Pancreas (tissue), 10 donors: ENCODE data around the gene PRR19. TPM values are rescaled to one million over a fixed set of nuclear protein-coding genes. Genes with fewer than 3 reads are reported as not detected.

Source experiments
- ATAC-seq, 4 donors: fragments of 200-7000 bp; cut with Tn5 transposase; one replicate each; pipeline versions ENCODE4 v1.8.0 to v1.9.1; 2020; ENCODE audit warnings: mild to moderate bottlenecking in 4 of 4, moderate library complexity in 4 of 4
- DNase-seq, 6 donors: peaks; one replicate each; pipeline ENCODE4 v3.0.0-alpha.2; 2020
- FAIRE-seq: peaks from 2 replicates; lab custom pipeline; 2012; peaks lifted over from hg19 to GRCh38; lab: Jason Lieb, UNC
- H3K27ac ChIP-seq, 4 donors: fragments of 200-600 bp; sonication (generic); 1 replicate in 3 of 4; 2 replicates in 1 of 4; pipeline versions ENCODE4 v1.5.0 to v1.8.0; 2020
- H3K27me3 ChIP-seq, 4 donors: fragments of 200-600 bp; one replicate each; pipeline ENCODE4 v1.8.0; 2021
- H3K36me3 ChIP-seq, 3 donors: fragments of 200-600 bp; sonication (generic) in 1 of 3; one replicate each; pipeline versions ENCODE4 v1.5.0 to v1.8.0; 2020 to 2021
- H3K4me1 ChIP-seq, 3 donors: fragments of 200-600 bp; one replicate each; pipeline ENCODE4 v1.8.0; 2021
- H3K4me3 ChIP-seq, 4 donors: fragments of 200-600 bp; sonication (generic) in 2 of 4; one replicate each; pipeline versions ENCODE4 v1.5.0 to v1.8.0; 2020 to 2021
- H3K9me3 ChIP-seq, 4 donors: fragments of 200-600 bp; one replicate each; pipeline ENCODE4 v1.8.0; 2021
- WGBS, 2 donors: extraction: QIAGEN DNeasy Blood & Tissue Kit; methylation state at CpG; one replicate each; pipeline ENCODE4 v1.1.7; 2013; 5-methylcytosine and 5-hydroxymethylcytosine counted together
- intact Hi-C, 3 donors: fragments of 100-400 bp; cut with DNase I; formaldehyde crosslinking; loops; one replicate each; pipeline versions ENCODE4 v1.11.1 to v1.14.2; 2022
- polyA plus RNA-seq, 2 donors: library from polyadenylated mRNA; stranded (reverse); fragments of 200-250 nt; gene quantifications; one replicate each; pipeline ENCODE4 v1.2.3, GENCODE V29; 2013
- total RNA-seq, 6 donors: library from RNA; stranded (reverse); fragmentation: NEBNext Ultra II Directional in 4 of 6; extraction: Animal tissue kit (Norgen Biotek cat#: 25700) in 4 of 6; gene quantifications; one replicate each; pipeline versions ENCODE4 v1.2.1 to v1.2.4, GENCODE V29; 2021 to 2023
- TF ChIP-seq, protein P1 (sequence below), 4 donors: fragments of 200-600 bp; sonication (generic) in 3 of 4; IDR thresholded peaks; one replicate each; pipeline versions ENCODE4 v1.5.0 to v1.8.0; 2021; ENCODE audit warnings: antibody characterized with exemption in 4 of 4
- donor health status: healthy with polysubstance abuse.
- donor health status: DM: no; HTN: no; CAD: no; lungs with moderate emphysema.
- donor health status: DM: no; HTN: no; CAD: no.
- donor health status: control.
- donor health status: control.
- donor health status: Bipolar disorder and iron deficiency.
- donor health status: DM: yes; HTN: yes; CAD: no.
- donor health status: DM: no; HTN: no; CAD: no.
- donor health status: DM: no; HTN: no; CAD: no.
- donor health status: DM: yes; HTN: yes; CAD: no.

Gene PRR19
- total and polyA plus RNA-seq, 8 donors, result 0.12 to 0.99 (median 0.37) TPM

- FAIRE-seq, result no peak
- Histone ChIP-seq H3K36me3 (no peaks in the 10 kb centered on the region), H3K4me1 (no peaks in the 10 kb centered on the region), H3K27ac (no peak overlapping the region), H3K9me3 (no peaks in the 10 kb centered on the region), H3K27me3 (no peaks in the 10 kb centered on the region), H3K4me3 (no peak overlapping the region)
- intact Hi-C loops, result no loop called here
- no peak for ATAC-seq
- TF ChIP-seq, protein P1, sequence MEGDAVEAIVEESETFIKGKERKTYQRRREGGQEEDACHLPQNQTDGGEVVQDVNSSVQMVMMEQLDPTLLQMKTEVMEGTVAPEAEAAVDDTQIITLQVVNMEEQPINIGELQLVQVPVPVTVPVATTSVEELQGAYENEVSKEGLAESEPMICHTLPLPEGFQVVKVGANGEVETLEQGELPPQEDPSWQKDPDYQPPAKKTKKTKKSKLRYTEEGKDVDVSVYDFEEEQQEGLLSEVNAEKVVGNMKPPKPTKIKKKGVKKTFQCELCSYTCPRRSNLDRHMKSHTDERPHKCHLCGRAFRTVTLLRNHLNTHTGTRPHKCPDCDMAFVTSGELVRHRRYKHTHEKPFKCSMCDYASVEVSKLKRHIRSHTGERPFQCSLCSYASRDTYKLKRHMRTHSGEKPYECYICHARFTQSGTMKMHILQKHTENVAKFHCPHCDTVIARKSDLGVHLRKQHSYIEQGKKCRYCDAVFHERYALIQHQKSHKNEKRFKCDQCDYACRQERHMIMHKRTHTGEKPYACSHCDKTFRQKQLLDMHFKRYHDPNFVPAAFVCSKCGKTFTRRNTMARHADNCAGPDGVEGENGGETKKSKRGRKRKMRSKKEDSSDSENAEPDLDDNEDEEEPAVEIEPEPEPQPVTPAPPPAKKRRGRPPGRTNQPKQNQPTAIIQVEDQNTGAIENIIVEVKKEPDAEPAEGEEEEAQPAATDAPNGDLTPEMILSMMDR (IDR thresholded peaks at IDR 0.05), result no peak
- WGBS, 2 donors, result 61 to 71% methylated on average over 5 of the region's 5 CpGs
- no peak for DNase-seq
Measured at GRCh38 chr19:42312370-42312769, 10.4 kb downstream of the PRR19 start.

- ATAC-seq (peak; percentile 90 to 95 (median 94)), DNase-seq (peak in 4 of 6 donors; percentile 58 to 84 (median 74)), FAIRE-seq (no peak)
- H3K9me3 ChIP-seq, result no peaks in the 10 kb centered on the region
- intact Hi-C loops, result no loop called here
- H3K27me3 ChIP-seq, result no peaks in the 10 kb centered on the region
- WGBS, 2 donors, result 1% methylated on average over 47 to 67 of the region's 67 CpGs
- no peaks in the 10 kb centered on the region for H3K36me3 ChIP-seq
- H3K4me1 ChIP-seq, result no peaks in the 10 kb centered on the region
- TF ChIP-seq, protein P1 (IDR thresholded peaks at IDR 0.05), result no peak
- peak within 1 kb of the TSS; percentile 31 to 64 (median 39) for H3K4me3 ChIP-seq
- no peak within 1 kb of the TSS for H3K27ac ChIP-seq
Measured at GRCh38 chr19:42313096-42313839, 11.3 kb downstream of the PRR19 start, which contains the start of gene TMEM145. TMEM145 (plus strand) TSS chr19:42313309; CDS start chr19:42313377, 68 bp downstream.

DNA sequence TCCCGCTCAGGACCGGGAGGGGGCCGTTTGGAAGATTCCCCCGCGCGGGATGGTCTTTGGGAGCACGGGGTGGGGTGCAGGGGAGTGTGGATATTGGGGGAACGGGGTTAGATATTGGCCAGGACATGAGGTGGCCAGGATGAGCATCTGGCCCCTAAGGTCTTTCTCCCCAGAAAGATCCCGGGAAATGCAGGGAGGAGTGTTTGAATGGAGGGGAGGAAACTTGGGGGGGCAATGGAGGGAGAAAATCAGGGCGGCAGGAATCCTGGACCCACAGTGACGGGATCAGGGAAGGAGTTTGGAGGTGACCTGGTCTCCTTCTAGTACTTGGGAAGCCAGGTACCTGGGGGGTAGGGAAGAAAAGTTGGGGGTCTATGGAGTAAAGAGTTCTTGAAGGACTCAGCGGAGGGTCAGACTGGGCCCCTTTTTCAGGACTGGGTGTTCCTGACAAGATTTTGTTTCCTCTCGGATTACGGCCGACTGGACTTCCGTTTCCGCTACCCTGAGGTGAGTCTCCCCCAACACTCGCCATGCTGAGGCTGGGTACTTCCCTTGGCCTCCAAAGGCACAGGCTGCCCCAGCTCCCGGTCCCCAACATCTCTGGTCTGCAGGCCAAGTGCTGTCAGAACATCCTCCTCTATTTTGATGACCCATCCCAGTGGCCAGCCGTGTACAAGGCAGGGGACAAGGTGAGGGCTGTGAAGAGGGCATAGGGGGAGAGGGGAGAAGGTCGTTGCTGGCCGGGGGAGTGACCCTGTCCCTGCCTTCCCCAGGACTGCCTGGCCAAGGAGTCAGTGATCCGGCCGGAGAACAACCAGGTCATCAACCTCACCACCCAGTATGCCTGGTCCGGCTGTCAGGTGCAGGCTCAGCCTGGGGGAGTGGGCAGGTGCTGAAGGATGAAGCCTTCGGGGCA lies 12.2 kb downstream of the PRR19 start:
- 31 to 41% methylated on average over 26 of the region's 26 CpGs for WGBS, 2 donors
- no peaks in the 10 kb centered on the region for H3K36me3 ChIP-seq
- peak overlapping the region in 2 of 4 donors; percentile 43 to 64 for H3K4me3 ChIP-seq
- no peak overlapping the region for H3K27ac ChIP-seq
- no peaks in the 10 kb centered on the region for H3K9me3 ChIP-seq
- intact Hi-C loops, result no loop called here
- H3K27me3 ChIP-seq, result no peaks in the 10 kb centered on the region
- FAIRE-seq (no peak), ATAC-seq (no peak), DNase-seq (no peak)
- no peaks in the 10 kb centered on the region for H3K4me1 ChIP-seq
- TF ChIP-seq, protein P1 (IDR thresholded peaks at IDR 0.05), result no peak

- Histone ChIP-seq H3K36me3 (no peaks in the 10 kb centered on the region), H3K4me1 (no peaks in the 10 kb centered on the region), H3K27ac (no peak overlapping the region), H3K9me3 (no peaks in the 10 kb centered on the region), H3K4me3 (no peak overlapping the region), H3K27me3 (no peaks in the 10 kb centered on the region)
- intact Hi-C loops, result no loop called here
- no peak for DNase-seq
- WGBS, 2 donors, result 69 to 71% methylated on average over 5 of the region's 5 CpGs
- TF ChIP-seq, protein P1 (IDR thresholded peaks at IDR 0.05), result no peak
- no peak for ATAC-seq
- FAIRE-seq, result no peak
Measured at GRCh38 chr19:42315024-42315423, 13.1 kb downstream of the PRR19 start.
